ENCODE results near the gene SOCS7.

SOCS7 gene

DNA sequence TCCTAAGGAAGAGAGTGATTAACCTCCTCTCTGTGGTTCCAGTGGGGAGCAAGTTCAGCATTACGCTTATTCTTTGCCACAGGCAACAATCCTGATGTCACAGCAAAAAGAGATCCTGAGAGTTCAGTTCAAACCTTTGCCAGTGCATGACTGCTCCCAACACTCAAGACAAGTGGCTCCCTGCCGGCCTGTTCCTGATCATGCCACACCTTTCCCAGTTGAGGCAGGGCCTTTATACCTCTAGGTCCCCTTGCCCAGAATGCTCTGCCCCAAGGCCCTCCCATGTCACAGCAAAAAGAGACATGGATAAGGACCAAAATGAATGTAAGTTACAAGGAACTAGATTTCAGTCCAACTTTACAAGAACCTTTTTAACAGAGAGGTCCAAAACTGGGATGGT, 45.6 kb downstream of the SOCS7 start:
- no peak overlapping the region for H3K4me3 ChIP-seq (ENCODE audit: low read depth, low read length)
- in situ Hi-C loops (cut with HindIII; ENCODE audit: low sequenced_read_pairs) = no loop called here
- TF ChIP-seq, protein P1, sequence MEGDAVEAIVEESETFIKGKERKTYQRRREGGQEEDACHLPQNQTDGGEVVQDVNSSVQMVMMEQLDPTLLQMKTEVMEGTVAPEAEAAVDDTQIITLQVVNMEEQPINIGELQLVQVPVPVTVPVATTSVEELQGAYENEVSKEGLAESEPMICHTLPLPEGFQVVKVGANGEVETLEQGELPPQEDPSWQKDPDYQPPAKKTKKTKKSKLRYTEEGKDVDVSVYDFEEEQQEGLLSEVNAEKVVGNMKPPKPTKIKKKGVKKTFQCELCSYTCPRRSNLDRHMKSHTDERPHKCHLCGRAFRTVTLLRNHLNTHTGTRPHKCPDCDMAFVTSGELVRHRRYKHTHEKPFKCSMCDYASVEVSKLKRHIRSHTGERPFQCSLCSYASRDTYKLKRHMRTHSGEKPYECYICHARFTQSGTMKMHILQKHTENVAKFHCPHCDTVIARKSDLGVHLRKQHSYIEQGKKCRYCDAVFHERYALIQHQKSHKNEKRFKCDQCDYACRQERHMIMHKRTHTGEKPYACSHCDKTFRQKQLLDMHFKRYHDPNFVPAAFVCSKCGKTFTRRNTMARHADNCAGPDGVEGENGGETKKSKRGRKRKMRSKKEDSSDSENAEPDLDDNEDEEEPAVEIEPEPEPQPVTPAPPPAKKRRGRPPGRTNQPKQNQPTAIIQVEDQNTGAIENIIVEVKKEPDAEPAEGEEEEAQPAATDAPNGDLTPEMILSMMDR (IDR thresholded peaks at IDR 0.05; ENCODE audit: low read depth, low read length, missing control alignments) = no peak
- no peak for DNase-seq (ENCODE audit: low read depth)

GRCh38 chr17:38400286-38400685, 48.6 kb downstream of the SOCS7 start:
- in situ Hi-C loops (cut with HindIII; ENCODE audit: low sequenced_read_pairs) = no loop called here
- H3K4me3 ChIP-seq (ENCODE audit: low read depth, low read length) = no peak overlapping the region
- TF ChIP-seq, protein P1 (IDR thresholded peaks at IDR 0.05; ENCODE audit: low read depth, low read length, missing control alignments) = no peak
- DNase-seq (ENCODE audit: low read depth) = no peak

GRCh38 chr17:38401459-38401858, 49.8 kb downstream of the SOCS7 start:
- in situ Hi-C loops (cut with HindIII; ENCODE audit: low sequenced_read_pairs) = no loop called here
- no peak for DNase-seq (ENCODE audit: low read depth)

DNA sequence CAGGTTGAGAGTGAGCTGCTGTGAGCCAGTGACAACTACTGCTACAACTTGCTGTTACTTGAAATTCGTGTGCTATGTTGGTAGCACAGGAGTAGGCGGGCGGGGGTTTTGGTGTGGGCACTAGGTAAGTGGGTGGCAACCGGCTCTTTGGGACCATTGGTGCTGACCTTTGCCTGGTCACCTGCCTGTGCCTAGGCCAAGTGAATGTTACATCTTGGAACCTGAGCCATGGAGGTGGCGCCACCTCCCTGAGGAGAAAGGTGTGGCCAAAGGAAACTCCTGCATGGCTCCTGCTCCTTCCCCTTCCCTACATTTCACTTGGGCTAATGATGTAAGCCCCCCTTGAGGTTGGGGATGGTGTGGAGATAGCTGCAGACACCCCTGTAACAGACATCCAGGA, 51.3 kb downstream of the SOCS7 start:
- no peak for DNase-seq (ENCODE audit: low read depth)
- H3K4me3 ChIP-seq (ENCODE audit: low read depth, low read length) = no peak overlapping the region
- in situ Hi-C loops (cut with HindIII; ENCODE audit: low sequenced_read_pairs) = no loop called here
- TF ChIP-seq, protein P1 (IDR thresholded peaks at IDR 0.05; ENCODE audit: low read depth, low read length, missing control alignments) = no peak

More at GRCh38 chr17:38401459-38401858, 49.8 kb downstream of the SOCS7 start:
- no peak overlapping the region for H3K4me3 ChIP-seq (ENCODE audit: low read depth, low read length)
- TF ChIP-seq, protein P1 (IDR thresholded peaks at IDR 0.05; ENCODE audit: low read depth, low read length, missing control alignments) = no peak

GRCh38 chr17:38403491-38403890, 51.8 kb downstream of the SOCS7 start:
- no peak for DNase-seq (ENCODE audit: low read depth)
- no peak overlapping the region for H3K4me3 ChIP-seq (ENCODE audit: low read depth, low read length)
- in situ Hi-C loops (cut with HindIII; ENCODE audit: low sequenced_read_pairs) = no loop called here
- TF ChIP-seq, protein P1 (IDR thresholded peaks at IDR 0.05; ENCODE audit: low read depth, low read length, missing control alignments) = no peak

DNA sequence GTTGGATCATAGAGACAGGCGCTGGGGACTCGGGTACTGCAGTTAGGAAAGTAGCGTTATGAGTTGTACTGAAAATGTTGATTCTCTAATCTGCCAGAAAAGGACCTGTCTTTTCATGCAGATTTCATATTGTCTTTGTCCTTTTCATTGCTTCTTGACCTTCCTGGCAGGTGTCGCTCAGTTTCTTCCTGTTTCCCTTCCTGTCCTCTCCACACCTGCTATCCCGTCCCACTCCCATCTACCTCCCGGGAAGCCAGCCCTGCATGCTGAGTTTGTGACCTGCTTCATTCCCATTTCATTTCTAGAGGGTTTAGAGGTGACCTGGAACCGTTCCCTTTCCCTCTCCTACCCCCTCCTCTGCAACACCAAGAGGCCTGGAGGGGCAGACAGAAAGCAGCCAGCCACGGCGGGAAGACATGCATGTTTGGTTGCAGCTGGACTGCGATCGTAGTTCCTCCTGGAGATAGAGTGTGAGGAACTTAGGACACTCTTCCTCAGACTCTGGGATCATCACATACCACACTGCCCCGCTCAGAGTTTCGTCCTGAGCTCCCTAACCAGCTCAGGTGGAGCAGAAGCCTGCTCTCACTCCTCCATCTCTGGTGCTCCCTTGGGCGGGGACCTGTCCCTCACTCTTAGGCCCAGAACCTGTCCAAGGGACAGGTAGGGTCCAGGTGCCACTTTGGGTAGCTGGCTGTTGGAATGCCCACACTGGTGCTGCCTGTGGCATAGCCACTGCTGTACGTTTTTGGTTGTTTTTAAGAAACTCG, 52.7 kb downstream of the SOCS7 start:
- H3K4me3 ChIP-seq (ENCODE audit: low read depth, low read length) = no peak overlapping the region
- no peak for DNase-seq (ENCODE audit: low read depth)
- TF ChIP-seq, protein P1 (IDR thresholded peaks at IDR 0.05; ENCODE audit: low read depth, low read length, missing control alignments) = no peak
- in situ Hi-C loops (cut with HindIII; ENCODE audit: low sequenced_read_pairs) = no loop called here

All from astrocyte of the cerebellum (primary cell).